ENCODE measurements around the gene BRD9.

Gene BRD9

DNA sequence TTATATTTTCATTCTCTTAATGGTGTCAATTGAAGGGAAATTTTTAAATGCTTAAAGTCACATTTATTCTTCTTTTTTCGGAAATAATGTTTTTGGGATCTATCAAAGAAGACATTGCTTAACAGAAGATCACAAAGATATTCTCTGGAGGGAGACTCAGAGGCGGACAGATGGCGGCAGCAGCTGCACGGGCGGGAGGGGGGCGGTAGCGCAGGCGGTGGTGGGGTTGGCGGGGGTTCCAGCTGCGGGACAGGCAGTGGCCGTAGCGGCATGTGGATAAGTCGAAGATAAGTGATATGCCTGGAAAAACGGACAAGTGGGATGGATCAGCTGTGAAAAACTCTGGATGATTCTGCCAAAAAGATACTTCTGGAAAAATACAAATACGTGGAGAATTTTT lies 76.4 kb downstream of the BRD9 start:
- Mint-ChIP-seq H3K27me3 (peaks cover 6 to 19% of the 10 kb centered on the region in 2 donors), H3K4me3 (no peak overlapping the region), H3K27ac (no peak overlapping the region), H3K9me3 (no peaks in the 10 kb centered on the region), H3K4me1 (ENCODE audit: low read depth in 2 of 2) (no peaks in the 10 kb centered on the region), H3K36me3 (ENCODE audit: insufficient read depth) (no peaks in the 10 kb centered on the region)
- DNase-seq, result no peak
- no peak for ATAC-seq (replicated peaks)

DNA sequence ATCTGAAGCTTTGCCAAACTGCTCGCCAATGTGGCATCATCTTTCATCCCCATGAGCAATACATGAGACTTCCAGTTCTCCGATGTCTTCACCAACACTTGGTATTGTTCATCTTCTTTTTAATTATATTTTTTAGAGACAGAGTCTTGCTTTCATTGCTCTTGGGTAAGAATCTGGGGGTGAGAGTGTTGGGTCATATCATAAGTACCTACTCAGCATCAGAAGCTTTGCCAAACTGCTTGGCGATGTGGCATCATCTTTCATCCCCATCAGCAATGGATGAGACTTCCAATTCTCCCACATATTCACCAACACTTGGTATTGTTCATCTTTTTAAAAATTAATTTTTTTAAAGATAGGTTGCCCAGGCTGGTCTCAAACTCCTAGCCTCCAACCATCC lies 77.2 kb downstream of the BRD9 start:
- no peak overlapping the region for H3K4me3 Mint-ChIP-seq
- H3K27ac Mint-ChIP-seq, result no peak overlapping the region
- peaks cover 7 to 21% of the 10 kb centered on the region in 2 donors for H3K27me3 Mint-ChIP-seq
- no peaks in the 10 kb centered on the region for H3K36me3 Mint-ChIP-seq (ENCODE audit: insufficient read depth)
- no peak for ATAC-seq (replicated peaks)
- no peaks in the 10 kb centered on the region for H3K4me1 Mint-ChIP-seq (ENCODE audit: low read depth in 2 of 2)
- no peak for DNase-seq
- H3K9me3 Mint-ChIP-seq, result no peaks in the 10 kb centered on the region

Data from effector memory CD8-positive, alpha-beta T cell (primary cell).